HT-29 (cell line): ENCODE data around the gene MBOAT2. TPM values are rescaled to one million over a fixed set of nuclear protein-coding genes. Genes with fewer than 3 reads are reported as not detected.

ENCODE experiments used
- DNase-seq: peaks from one replicate; pipeline ENCODE4 v3.0.0-alpha.2; 2015; ENCODE audit warnings: low spot score
- total RNA-seq: library from RNA; depleted of rRNA; stranded (reverse); fragments of >200 nt; shearing (Covaris generic); gene quantifications from 2 replicates; pipeline ENCODE4 v1.2.3, GENCODE V29; 2014

The MBOAT2 gene
- total RNA-seq, 1 experiment from 2014 or later: 1.2 TPM

DNA sequence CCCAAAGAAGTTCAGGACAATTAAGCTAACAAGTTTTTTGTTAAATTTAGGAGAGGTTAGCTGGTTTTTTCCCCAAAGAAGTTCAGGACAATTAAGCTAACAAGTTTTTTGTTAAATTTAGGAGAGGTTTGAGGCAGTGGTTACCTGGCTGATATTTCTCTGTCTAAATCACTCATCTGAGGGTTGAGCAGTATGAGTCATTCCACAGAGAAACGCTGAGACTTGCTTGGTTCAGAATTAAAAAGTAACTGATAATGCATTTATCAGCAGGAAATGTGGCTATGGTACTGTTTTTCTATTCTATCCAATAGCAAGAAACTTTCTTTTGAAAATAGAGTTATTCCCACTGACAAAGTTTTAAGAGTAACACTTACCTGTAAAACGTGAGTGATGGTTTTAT, 143.2 kb downstream of the MBOAT2 start:
- DNase-seq: no peak

GRCh38 chr2:8858910-8859309, 144.6 kb downstream of the MBOAT2 start:
- DNase-seq: no peak

DNA sequence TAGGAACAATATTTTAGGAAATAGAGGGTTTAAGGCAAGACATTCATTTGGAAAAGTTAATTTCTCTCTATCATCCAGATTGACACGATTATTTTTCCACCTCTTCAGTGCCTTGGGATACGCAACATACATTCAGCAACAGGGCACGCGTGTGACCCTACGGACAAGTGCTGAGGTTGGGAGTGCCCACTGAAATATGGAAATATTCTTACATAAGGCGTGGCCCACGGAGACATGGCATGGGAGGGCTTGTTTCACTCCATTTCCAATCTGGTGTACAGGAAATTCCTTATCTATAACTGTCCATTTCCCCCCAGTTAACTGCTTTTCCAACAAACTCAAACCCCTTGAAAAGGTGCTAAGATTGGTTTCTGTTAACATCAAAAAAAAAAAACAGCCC, 145.2 kb downstream of the MBOAT2 start:
- DNase-seq: no peak

- DNase-seq: no peak
Measured at GRCh38 chr2:8857709-8858108, 145.8 kb downstream of the MBOAT2 start.

DNA sequence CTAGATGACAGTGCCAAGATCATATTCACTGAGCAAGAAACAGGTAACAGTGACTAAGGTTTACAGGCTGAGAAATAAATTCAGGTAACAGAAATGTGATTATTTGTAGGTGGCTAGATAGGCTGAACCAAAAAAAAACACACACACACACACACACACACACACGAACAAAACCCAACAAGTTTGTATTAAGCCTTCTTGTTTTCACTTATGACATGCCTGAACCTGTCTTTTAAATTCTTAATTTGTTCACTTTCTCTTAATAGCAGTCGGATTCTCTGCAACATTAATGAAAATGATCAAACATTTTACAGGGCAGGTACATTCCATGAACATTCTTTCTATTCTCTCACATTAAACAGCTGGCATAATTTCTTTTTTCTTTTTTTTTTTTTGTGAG, 147.3 kb downstream of the MBOAT2 start:
- DNase-seq: no peak

- DNase-seq: no peak
Measured at GRCh38 chr2:8855010-8855409, 148.5 kb downstream of the MBOAT2 start.

DNA sequence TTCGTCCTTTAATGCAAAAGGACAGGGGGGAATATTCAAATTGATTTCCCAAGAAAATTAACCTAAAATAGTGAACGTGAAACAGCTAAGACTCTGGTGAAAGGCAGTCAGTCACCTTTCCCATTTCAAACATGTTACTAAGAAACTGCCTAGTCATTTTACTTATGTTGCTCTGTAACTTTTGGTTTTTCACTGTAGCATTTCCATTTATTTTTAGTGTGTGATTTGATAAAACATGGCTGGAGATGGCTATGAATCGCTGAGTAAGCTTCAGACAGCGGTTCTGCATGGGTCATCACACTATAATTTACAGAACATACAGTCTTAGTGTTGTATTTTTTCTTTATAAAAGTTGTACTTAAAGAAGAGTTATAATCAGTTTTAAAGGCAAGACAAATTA, 150.1 kb downstream of the MBOAT2 start:
- no peak for DNase-seq

DNA sequence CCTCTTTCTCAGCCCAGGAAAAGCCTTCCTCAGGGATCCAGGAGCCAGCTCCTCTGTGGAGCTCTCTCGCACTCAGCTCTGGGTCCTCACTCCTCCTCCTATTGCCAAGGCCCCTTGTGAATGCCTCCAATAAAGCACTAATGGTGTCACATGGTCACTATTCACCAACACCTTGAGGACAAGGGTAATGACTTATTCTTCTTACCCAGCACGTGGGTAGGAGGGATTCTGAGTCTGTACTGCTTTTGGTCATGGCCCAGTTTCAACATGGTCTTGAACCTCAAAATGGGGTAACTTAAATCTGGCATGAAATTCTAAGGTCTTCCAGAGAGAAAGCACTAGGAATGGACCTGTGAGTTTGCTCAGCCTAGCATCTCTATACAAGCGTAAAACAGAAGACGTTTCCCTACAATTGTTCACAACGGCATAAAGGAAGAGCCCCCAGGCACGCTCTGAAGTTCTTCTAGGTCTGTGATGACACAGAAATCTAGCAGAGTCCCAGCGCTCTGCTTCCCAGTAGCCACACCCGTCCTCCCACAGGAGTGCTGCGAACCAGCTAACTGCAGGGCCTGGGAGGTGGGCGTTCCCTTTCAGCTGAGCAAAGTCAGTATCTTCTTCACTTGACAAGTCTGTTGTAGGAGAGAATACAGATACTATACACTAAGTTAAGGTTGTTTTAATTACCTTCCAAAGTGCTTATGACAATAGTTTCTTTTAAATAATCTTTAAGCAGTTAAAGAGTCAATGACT, 151.5 kb downstream of the MBOAT2 start:
- no peak for DNase-seq

DNA sequence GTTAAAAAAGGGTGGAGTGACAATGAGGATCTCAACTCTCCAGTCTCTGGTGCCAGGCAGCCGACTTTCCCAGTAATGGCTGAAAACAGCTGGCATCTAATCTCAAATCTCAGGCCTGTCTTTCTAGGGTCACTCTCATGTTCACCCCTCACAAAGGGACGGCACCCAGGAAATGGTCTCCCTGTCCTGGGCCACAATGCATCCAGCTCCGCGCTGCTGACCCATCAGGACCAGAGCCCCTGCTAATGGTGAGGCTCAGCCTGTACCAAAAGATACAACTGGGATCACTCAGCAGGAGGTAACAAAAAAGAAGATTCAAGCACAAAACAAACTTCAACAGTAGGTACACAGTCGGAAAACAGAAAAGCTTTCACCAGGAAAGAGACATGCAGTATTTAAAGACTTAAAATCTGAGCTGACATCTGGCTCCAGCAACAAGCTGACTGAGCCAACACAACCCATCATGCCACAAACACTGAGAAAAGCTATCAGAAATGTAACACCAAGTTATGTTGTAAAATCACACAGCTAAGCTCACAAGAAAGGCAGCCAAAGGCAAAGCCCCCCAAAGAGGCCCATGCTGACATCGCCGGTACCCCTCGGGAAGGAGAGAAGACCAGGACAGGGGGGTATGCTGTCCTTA, 152.5 kb downstream of the MBOAT2 start:
- DNase-seq: no peak

- no peak for DNase-seq
Measured at GRCh38 chr2:8849327-8849726, 154.2 kb downstream of the MBOAT2 start.

GRCh38 chr2:8848328-8849100, 155.0 kb downstream of the MBOAT2 start:
- no peak for DNase-seq

GRCh38 chr2:8847400-8847799, 156.1 kb downstream of the MBOAT2 start:
- no peak for DNase-seq

- DNase-seq: no peak
Measured at GRCh38 chr2:8841932-8842331, 161.6 kb downstream of the MBOAT2 start.

DNA sequence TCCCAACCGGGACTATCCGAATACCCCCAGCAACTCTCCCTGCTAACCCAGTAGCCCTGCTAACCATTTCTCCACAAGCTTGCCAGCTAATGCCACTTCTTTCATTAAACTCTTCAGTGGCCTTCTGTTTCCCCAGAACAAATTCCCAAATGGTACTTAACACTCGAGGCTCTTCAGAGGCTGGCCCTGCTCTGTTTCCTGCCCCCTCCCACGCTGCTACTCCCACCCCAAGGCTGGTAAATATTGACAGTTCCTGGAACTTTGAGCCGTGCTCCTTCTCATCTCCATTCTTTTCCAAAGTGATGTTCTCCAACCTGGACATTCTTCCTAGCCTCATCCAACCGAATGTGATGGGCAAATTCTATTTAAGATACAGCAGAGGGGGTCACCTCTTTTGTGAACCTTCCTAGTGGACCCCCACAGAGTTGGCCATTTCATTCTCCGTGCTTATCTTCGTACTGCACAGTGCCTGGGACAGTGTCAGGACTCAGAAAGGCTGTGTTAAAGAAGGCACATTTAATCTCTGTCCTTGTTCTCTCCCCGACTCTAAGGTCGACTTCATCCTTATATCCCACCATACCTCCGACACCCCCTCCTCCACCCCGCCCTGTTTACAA, 162.9 kb downstream of the MBOAT2 start:
- DNase-seq: no peak

DNA sequence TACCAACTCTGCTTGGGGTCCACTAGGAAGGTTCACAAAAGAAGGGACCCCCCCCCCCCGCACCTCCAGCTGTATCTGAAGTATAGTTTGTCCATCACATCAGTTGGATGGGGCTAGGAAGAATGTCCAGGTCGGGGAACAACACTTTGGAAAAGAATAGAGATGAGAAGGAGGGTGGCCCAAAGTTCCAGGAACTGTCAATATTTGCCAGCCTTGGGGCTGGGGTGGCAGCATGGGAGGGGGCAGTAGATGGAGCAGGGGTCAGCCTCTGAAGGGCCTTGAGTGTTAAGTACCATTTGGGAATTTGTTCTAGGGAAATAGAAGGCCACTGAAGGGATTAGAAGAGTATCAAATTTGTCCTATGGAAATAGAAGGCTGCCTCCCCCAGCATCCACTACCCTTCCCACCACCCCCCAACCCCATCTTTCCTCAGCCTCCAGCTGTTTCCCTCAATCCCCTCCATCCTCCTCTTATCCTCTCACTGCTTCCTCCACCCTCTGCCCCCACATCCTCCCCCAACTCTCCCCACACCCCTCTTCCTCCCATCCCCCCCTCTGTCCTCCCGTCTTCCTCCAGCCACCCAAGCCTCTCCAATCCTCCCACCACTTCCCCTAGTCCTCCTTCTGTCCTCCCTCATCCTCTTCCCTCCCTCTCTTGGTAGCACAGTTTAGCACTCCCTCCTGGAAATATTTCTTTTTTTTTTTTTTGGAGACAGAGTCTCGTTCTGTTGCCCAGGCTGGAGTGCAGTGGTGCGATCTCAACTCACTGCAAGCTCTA, 164.1 kb downstream of the MBOAT2 start:
- DNase-seq: no peak

GRCh38 chr2:8837795-8838140, 165.7 kb downstream of the MBOAT2 start:
- DNase-seq: no peak

DNA sequence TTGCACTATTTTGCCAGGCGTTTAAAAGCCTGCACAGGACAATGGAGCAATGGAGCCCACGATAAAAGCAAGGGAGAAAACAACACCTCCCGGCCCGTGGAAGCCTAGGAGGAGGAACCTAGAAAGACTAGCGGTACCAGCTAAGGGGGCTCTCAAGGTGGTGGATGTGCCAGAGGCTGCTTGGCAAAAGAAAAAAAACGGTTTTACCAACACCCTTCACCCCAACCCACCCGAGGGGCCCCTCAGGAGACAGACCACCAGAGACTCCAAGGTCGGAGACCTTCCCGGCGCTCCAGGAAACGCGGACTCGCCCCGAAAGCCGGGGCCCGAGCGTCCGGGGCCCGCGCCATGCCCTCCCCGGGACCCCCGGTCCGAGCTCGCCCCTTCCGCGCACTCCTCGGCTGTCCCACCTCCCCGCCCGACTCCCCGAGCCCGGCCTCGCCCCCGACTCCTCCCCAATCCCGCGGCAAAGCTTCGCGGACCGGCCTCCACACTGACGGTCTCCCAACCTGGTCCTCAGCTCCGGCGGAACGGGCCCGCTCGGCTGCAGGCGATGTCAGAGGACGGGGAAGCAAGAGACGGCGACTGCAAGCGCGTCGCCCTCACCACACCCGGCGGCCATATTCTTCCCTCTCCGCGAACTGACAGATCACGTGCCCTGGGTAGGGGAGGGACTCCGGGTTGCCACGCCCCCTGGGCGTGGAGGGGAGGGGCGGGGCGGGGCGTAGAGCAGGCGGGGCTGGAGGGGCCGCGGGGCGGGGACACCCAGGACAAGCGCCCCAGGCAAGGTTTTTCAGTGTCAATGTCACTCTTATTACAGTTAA, 166.3 kb downstream of the MBOAT2 start, which contains the start of gene KIDINS220:
Gene KIDINS220 (minus strand): TSS at position 643 of the 824 bp plus-strand sequence. CDS start 10,520 bp downstream, outside the sequence.
- DNase-seq: peak; percentile 79

DNA sequence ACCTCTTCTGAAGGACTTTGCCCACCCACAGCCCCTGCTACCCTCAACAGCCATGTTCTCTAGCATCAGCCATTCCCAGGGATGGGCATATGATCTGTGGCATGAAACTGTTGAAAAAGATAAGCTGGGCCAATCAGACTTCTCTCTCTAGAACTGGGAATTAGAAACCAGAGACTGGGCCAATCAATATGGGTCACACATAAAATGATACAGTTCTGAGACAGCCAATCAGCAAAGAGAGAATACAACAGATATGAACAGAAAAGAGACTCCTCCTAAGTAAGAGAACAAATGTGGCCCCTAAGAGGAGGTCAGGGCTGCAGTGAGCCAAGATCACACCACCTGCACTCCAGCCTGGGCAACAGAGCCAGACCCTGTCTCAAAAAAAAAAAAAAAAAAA, 168.2 kb downstream of the MBOAT2 start:
- DNase-seq: no peak

DNA sequence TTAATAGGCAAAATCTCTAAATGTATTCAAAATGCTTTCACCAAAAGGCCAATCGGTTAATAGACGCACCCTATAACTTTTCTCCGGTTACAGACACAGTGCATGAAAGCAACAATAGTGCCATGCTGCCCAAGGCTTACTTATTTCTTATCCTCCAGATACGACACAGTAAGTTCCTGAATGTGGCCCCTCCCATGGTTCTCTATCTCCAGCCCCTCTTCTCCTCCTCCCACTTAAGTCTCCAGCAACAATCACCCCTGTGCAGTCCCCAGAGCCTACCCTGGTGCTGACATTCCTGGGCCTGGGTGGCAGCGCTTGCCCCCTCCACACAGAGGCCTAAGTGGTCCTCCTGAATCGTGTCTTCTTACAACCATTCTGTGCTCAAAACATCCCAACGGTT, 169.6 kb downstream of the MBOAT2 start:
- DNase-seq: no peak

DNA sequence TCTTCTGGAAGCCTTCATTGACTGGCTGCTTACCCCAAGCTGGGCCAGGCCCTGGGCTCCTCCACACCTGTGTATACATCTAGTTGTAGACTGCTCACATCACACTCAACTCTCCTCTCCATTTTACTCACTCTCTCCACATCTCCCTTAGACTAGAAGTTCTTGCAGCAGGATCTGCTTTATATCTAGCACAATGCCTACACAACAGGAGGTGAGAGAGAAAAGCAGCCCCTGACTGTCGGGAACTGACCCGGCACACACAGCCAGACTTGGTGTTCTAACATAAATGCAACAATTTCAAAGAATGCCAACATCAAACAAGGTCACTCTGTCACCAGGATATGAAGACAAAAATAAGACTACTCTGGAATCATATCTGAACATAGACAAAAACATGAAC, 172.0 kb downstream of the MBOAT2 start:
- no peak for DNase-seq
